Breast epithelium (tissue), 4 donors: ENCODE data around the gene ZNF528. TPM values are rescaled to one million over a fixed set of nuclear protein-coding genes. Genes with fewer than 3 reads are reported as not detected.

Experiments used
- DNase-seq, 2 donors: peaks; one replicate each; pipeline ENCODE4 v3.0.0-alpha.2; 2019; ENCODE audit warnings: low spot score in 2 of 2
- H3K27ac ChIP-seq, 2 donors: fragments of 200-600 bp; sonication (generic) in 1 of 2; one replicate each; pipeline ENCODE4 v1.5.1; 2016 to 2019; ENCODE audit warnings: mild to moderate bottlenecking in 1 of 2
- H3K27me3 ChIP-seq, 2 donors: fragments of 200-600 bp; sonication (generic) in 1 of 2; one replicate each; pipeline versions ENCODE4 v1.5.1 to v1.6.0; 2017 to 2019; ENCODE audit warnings: control low read depth in 1 of 2, mild to moderate bottlenecking in 1 of 2
- H3K36me3 ChIP-seq: fragments of 200-600 bp; one replicate; pipeline ENCODE4 v1.5.1; 2019
- H3K4me1 ChIP-seq, 2 donors: fragments of 200-600 bp; sonication (generic); one replicate each; pipeline ENCODE4 v1.5.1; 2016 to 2019; ENCODE audit warnings: control low read depth in 1 of 2
- H3K4me3 ChIP-seq, 3 donors: fragments of 200-600 bp; sonication (generic); 1 replicate in 2 of 3; 2 replicates in 1 of 3; pipeline ENCODE4 v1.5.1; 2016 to 2019; ENCODE audit warnings: mild to moderate bottlenecking in 3 of 3, moderate library complexity in 2 of 3
- H3K9me3 ChIP-seq, 2 donors: fragments of 200-600 bp; sonication (generic) in 1 of 2; one replicate each; pipeline ENCODE4 v1.5.1; 2016 to 2019; ENCODE audit warnings: control low read depth in 1 of 2
- POLR2A ChIP-seq: fragments of 450-650 bp; IDR thresholded peaks from one replicate; pipeline ENCODE4 v1.6.1; 2016; ENCODE audit warnings: antibody characterized with exemption, mild to moderate bottlenecking, moderate library complexity
- POLR2AphosphoS5 ChIP-seq, 3 donors: sonication (generic); formaldehyde crosslinking; IDR thresholded peaks; one replicate each; pipeline ENCODE4 v1.6.1; 2017; ENCODE audit warnings: antibody characterized with exemption in 3 of 3
- intact Hi-C: fragments of 100-400 bp; cut with DNase I; formaldehyde crosslinking; loops from one replicate; pipeline ENCODE4 v1.15.1; 2023; ENCODE audit warnings: low total_unique reads
- total RNA-seq, 3 donors: library from RNA; depleted of rRNA; stranded (reverse); fragments of >200 nt; gene quantifications; one replicate each; pipeline ENCODE4 v1.1.0, GENCODE V29; 2016
- TF ChIP-seq, protein P1 (sequence below), 3 donors: fragments of 450-650 bp; IDR thresholded peaks; one replicate each; pipeline ENCODE4 v1.5.1; 2016 to 2017; ENCODE audit warnings: antibody characterized with exemption in 3 of 3, mild to moderate bottlenecking in 3 of 3, moderate library complexity in 3 of 3

ZNF528 gene
- total RNA-seq, 3 donors from 2014 or later = 20.5 to 29.0 (median 28.2) TPM

GRCh38 chr19:52370341-52370710 lies 27.3 kb upstream of the ZNF528 start:
- intact Hi-C loops = no loop called here
- peak overlapping the region; percentile 76 to 83 (median 78) for H3K4me3 ChIP-seq
- H3K9me3 ChIP-seq = peaks cover 53 to 62% of the 10 kb centered on the region in 2 donors
- DNase-seq = no peak
- H3K36me3 ChIP-seq = peaks cover 30% of the 10 kb centered on the region
- H3K27me3 ChIP-seq = no peaks in the 10 kb centered on the region
- TF ChIP-seq, protein P1, sequence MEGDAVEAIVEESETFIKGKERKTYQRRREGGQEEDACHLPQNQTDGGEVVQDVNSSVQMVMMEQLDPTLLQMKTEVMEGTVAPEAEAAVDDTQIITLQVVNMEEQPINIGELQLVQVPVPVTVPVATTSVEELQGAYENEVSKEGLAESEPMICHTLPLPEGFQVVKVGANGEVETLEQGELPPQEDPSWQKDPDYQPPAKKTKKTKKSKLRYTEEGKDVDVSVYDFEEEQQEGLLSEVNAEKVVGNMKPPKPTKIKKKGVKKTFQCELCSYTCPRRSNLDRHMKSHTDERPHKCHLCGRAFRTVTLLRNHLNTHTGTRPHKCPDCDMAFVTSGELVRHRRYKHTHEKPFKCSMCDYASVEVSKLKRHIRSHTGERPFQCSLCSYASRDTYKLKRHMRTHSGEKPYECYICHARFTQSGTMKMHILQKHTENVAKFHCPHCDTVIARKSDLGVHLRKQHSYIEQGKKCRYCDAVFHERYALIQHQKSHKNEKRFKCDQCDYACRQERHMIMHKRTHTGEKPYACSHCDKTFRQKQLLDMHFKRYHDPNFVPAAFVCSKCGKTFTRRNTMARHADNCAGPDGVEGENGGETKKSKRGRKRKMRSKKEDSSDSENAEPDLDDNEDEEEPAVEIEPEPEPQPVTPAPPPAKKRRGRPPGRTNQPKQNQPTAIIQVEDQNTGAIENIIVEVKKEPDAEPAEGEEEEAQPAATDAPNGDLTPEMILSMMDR (IDR thresholded peaks at IDR 0.05) = no peak
- TF ChIP-seq POLR2A (no peak), POLR2AphosphoS5 (IDR thresholded peaks at IDR 0.05) (no peak)
- peak overlapping the region; percentile 95 to 97 for H3K27ac ChIP-seq
- peaks cover 0 to 4% of the 10 kb centered on the region in 2 donors for H3K4me1 ChIP-seq

- TF ChIP-seq POLR2AphosphoS5 (IDR thresholded peaks at IDR 0.05) (no peak), POLR2A (no peak)
- TF ChIP-seq, protein P1 (IDR thresholded peaks at IDR 0.05) = no peak
- H3K4me1 ChIP-seq = no peaks in the 10 kb centered on the region
- no peak overlapping the region for H3K4me3 ChIP-seq
- peaks cover 7% of the 10 kb centered on the region for H3K36me3 ChIP-seq
- H3K27me3 ChIP-seq = no peaks in the 10 kb centered on the region
- intact Hi-C loops = no loop called here
- H3K9me3 ChIP-seq = peaks cover 77 to 83% of the 10 kb centered on the region in 2 donors
- no peak overlapping the region for H3K27ac ChIP-seq
- no peak for DNase-seq
These were observed 6.5 kb upstream of the ZNF528 start for GRCh38 chr19:52391135-52391534.

- TF ChIP-seq POLR2AphosphoS5 (IDR thresholded peaks at IDR 0.05) = no peak
- TF ChIP-seq POLR2A = no peak
- TF ChIP-seq, protein P1 (IDR thresholded peaks at IDR 0.05) = no peak
- Histone ChIP-seq H3K4me3 (peak overlapping the region; percentile 70 to 95 (median 86)), H3K27ac (peak overlapping the region; percentile 71 to 77), H3K27me3 (no peaks in the 10 kb centered on the region), H3K4me1 (peaks cover 0 to 4% of the 10 kb centered on the region in 2 donors), H3K9me3 (peaks cover 13 to 38% of the 10 kb centered on the region in 2 donors), H3K36me3 (peaks cover 13% of the 10 kb centered on the region)
- intact Hi-C loops = no loop called here
- no peak for DNase-seq
These were observed 412 bp downstream of the ZNF528 start for GRCh38 chr19:52398081-52398441.

DNA sequence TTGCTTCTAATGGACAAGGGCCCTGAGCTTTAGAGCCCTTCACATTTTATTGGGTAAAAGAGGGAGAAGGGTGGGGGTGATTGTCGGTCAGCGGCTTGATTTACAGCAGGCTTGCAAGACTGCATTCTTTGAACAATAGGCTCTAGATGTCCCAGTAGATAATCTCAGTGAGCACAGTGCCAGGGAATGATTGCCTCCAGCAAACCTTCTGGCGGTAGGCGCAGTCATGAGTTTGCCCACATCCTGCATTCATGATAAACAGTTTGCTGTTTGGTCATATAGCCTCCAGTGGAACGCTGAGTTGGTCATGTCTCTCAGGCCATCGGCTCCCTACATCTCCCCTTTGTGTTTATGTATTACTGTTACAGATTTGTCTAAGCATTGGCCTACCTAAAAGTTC lies 12.6 kb downstream of the ZNF528 start:
- TF ChIP-seq POLR2A (no peak), POLR2AphosphoS5 (IDR thresholded peaks at IDR 0.05) (no peak)
- TF ChIP-seq, protein P1 (IDR thresholded peaks at IDR 0.05) = no peak
- DNase-seq = no peak
- Histone ChIP-seq H3K27ac (no peak overlapping the region), H3K36me3 (peaks cover 53% of the 10 kb centered on the region), H3K4me3 (peak overlapping the region in 1 of 3 donors; percentile 22), H3K9me3 (peaks cover 82 to 100% of the 10 kb centered on the region in 2 donors), H3K4me1 (no peaks in the 10 kb centered on the region), H3K27me3 (no peaks in the 10 kb centered on the region)
- intact Hi-C loops = no loop called here

GRCh38 chr19:52415711-52416110 lies 18.1 kb downstream of the ZNF528 start:
- TF ChIP-seq POLR2AphosphoS5 (IDR thresholded peaks at IDR 0.05) = no peak
- TF ChIP-seq, protein P1 (IDR thresholded peaks at IDR 0.05) = no peak
- TF ChIP-seq POLR2A = no peak
- no peak overlapping the region for H3K27ac ChIP-seq
- no peaks in the 10 kb centered on the region for H3K4me1 ChIP-seq
- no peak for DNase-seq
- intact Hi-C loops = no loop called here
- no peak overlapping the region for H3K4me3 ChIP-seq
- H3K27me3 ChIP-seq = no peaks in the 10 kb centered on the region
- H3K9me3 ChIP-seq = peaks cover 92 to 100% of the 10 kb centered on the region in 2 donors
- peaks cover 6% of the 10 kb centered on the region for H3K36me3 ChIP-seq
